ENCODE data around the gene BRDT.

The BRDT gene

GRCh38 chr1:92051948-92052347 is 102.7 kb downstream of the BRDT start:
- ATAC-seq (replicated peaks) (no peak), DNase-seq (no peak)
- no peaks in the 10 kb centered on the region for H3K9me3 Mint-ChIP-seq
- no peaks in the 10 kb centered on the region for H3K36me3 Mint-ChIP-seq (ENCODE audit: insufficient read depth)
- no peaks in the 10 kb centered on the region for H3K27me3 Mint-ChIP-seq
- no peak overlapping the region for H3K27ac Mint-ChIP-seq
- no peak overlapping the region for H3K4me3 Mint-ChIP-seq
- peaks cover 0 to 2% of the 10 kb centered on the region in 2 donors for H3K4me1 Mint-ChIP-seq (ENCODE audit: low read depth in 2 of 2)

Data from effector memory CD8-positive, alpha-beta T cell (primary cell).